22Rv1 (cell line): ENCODE data around the gene LCLAT1.

Experiments used
- CTCF ChIP-seq: fragments of 450-650 bp; IDR thresholded peaks from 2 replicates; pipeline ENCODE4 v1.5.1; 2017; ENCODE audit warnings: mild to moderate bottlenecking
- ZFX ChIP-seq: fragments of 450-650 bp; IDR thresholded peaks from 2 replicates; pipeline ENCODE4 v1.6.1; 2017; ENCODE audit warnings: antibody characterized with exemption, borderline replicate concordance

GRCh38 chr2:30412047-30412683 is 34.9 kb upstream of the LCLAT1 start:
- TF ChIP-seq CTCF (no peak), ZFX (no peak)
